GM12801 (cell line): Measurements from ENCODE around the gene IL36RN.

ENCODE experiments used
- TF ChIP-seq, protein P1 (sequence below): IDR thresholded peaks from one replicate; pipeline ENCODE4 v1.5.1; 2011; ENCODE audit warnings: control low read depth; ENCODE audit not compliant: insufficient read length; ENCODE audit errors: extremely low read depth

Gene IL36RN

DNA sequence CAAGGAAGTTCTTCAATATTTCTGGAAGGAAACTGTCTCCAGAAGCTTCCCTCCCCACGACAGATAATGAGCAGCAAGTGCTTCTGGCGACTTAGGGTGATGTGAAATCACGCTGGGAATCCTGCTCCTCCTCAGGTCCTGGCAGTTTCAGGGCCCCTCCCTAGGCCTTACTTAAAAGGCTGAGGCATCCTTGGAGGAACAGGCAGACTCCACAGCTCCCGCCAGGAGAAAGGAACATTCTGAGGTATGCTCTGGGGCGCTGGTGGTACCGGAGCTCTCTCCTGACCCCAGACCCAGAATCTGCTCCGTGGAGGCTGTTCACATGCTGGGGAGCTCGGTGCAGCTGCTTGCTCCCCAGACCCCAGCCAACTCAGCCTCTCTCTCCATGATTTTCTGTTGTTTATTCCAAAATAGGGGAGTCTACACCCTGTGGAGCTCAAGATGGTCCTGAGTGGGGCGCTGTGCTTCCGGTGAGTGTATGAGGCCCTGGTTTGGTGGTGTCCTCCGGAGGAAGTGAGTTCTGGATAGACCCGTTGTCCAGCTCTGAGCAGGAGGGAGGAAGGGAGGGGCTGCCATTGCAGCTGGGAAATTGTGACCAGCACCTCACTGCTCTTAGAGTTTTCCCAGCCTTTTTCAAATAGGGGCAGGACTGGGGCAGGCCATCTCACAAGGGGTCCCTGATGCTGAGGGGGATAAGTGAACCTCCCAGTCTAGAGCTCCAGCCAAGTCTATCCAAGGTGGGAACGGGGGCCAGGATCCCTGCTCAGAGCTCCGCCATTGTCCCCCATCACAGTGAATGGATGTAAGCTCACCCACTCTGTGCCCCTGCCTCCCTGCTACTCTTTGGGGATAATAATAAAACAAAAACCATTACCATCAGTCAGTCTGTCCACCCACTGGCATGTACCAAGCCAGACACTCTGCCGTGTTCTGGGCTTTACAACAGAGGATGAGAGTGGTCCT, at the start of gene IL36RN:
TSS of gene IL36RN (plus strand) at position 201 of the 963 bp plus-strand sequence. CDS start at position 442, 241 bp downstream.
- TF ChIP-seq, protein P1, sequence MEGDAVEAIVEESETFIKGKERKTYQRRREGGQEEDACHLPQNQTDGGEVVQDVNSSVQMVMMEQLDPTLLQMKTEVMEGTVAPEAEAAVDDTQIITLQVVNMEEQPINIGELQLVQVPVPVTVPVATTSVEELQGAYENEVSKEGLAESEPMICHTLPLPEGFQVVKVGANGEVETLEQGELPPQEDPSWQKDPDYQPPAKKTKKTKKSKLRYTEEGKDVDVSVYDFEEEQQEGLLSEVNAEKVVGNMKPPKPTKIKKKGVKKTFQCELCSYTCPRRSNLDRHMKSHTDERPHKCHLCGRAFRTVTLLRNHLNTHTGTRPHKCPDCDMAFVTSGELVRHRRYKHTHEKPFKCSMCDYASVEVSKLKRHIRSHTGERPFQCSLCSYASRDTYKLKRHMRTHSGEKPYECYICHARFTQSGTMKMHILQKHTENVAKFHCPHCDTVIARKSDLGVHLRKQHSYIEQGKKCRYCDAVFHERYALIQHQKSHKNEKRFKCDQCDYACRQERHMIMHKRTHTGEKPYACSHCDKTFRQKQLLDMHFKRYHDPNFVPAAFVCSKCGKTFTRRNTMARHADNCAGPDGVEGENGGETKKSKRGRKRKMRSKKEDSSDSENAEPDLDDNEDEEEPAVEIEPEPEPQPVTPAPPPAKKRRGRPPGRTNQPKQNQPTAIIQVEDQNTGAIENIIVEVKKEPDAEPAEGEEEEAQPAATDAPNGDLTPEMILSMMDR, result no peak

DNA sequence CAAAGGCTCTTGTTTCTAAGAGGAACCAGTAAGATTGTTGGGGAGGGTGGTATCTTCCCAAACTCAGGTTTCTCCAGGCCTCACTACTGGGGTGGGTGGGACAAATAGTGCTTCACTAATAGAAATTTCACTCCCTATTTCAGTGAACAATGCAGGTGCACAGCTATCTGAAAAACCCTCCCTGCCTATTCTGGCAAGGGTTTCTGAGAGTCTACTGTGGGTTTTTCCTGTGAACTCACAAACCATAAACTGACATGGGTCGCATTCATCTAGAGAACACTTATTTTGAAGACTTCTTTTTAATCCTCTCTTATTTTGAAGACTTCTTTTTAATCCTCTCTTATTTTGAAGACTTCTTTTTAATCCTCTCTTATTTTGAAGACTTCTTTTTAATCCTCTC, 49.4 kb upstream of the IL36RN start:
- TF ChIP-seq, protein P1, result no peak

DNA sequence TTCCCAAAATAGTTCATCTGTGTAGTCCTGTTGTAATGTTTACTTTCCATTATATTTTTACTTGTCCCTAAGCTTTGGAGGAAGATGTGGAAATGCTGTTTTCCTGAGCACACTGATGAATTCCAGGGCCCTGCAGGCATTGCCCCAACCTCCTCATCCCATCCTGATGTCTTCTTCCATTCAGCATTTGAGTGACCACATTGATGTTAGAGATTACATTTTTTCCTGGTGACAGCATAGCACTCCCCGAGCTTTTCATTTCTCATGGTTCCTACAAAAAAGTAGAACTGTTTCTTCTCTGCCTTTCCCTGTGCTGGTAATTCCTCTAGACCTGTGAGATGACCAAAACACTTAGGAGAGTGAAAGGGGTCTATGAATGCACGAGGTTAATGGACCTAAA, 48.9 kb upstream of the IL36RN start:
- TF ChIP-seq, protein P1, result no peak

DNA sequence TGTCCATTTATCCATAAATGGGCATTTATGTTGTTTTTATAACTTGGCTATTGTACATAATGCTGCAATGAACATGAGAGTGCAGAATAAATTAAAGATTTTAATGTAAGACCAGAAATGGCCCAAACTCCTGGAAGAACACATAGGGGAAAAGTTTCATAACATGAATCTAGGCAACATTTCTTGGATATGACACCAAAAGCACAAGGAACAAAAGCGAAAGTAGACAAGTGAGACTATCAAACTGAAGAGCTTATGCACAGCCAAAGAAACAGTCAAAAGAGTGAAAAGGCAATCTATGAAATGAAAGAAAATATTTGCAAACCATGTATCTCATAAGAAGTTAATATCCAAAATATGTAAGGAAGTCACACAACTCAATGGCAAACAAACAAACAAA, 47.9 kb upstream of the IL36RN start:
- TF ChIP-seq, protein P1, result no peak

DNA sequence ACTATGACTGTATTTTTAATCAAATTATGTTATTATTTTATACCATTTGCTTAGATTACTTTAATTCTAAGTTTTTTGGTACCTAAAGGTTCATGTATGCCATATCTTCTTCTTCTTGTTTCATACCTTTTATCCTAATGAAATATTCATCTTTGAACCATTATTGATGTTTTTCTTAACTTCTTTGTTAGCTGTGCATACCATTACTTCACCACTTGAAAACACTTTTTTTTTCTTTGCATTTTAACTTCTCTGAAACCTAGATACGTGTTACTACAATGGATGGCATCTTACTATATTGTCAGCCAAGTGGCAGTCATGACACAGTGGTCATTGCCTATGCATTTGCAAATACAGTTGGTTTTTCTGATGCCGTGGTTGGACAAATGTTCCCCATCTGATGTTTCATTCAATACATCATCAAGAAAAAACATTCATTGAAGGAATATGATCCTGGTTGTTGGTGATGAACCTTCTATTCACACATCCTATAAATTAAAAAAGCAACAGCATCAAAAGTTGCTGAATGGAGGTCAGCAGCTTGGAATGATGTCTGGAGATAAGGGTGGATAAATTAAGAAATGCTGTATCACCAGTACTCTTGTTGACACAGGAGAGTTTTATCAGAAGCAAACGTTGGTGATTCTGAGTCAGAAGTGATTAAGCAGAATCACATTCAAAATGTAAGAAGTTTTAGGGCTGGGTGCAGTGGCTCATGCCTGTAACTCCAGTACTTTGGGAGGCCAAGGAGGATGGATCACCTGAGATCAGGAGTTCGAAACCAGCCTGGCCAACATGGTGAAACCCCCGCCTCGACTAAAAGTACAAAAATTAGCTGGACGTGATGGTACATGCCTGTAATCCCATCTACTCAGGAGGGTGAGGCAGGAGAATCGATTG, 46.3 kb upstream of the IL36RN start:
- TF ChIP-seq, protein P1, result no peak

DNA sequence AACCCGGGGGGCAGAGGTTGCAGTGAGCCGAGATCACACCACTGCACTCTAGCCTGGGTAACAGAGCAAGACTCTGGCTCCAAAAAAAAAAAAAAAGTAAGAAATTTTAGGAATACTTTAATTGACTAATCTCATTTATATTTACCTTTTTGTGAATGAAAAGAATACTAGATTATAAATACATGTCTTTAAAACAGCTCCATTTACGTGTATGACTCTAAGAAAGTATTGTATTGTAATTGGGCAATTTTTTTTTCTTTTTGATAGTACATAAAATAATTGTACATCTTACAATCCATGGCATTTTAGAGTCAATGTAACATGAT, 45.7 kb upstream of the IL36RN start:
- TF ChIP-seq, protein P1, result no peak

DNA sequence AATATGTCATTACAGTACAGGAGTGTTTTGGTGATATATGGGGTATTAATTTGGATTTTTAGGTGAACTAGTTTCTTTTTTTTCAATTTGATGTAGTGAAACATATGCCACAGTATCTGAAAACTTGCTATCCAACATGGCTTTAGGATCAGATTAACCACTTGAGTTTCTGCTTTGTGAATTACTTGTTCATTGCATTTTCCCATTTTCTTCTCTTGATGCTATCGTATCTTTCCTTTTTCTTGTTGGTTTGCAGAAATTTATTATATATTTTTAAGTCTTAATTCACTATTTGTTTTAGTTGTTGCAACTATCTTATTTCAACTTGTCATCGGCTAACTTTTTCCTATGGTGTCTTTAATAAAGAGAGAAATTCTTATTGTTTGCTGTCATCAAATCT, 44.9 kb upstream of the IL36RN start:
- TF ChIP-seq, protein P1, result no peak
